ENCODE data around the gene ELOVL7.

GRCh38 chr5:60743511-60744314 lies 100.4 kb downstream of the ELOVL7 start:
- TF ChIP-seq CTCF (IDR thresholded peaks at IDR 0.05) (no peak), EZH2 (IDR thresholded peaks at IDR 0.05; ENCODE audit: borderline replicate concordance, insufficient read depth, low read depth, low read length, poor library complexity, severe bottlenecking) (no peak)
